TTC549 (cell line): Measurements from ENCODE around the gene INSM1.
"Not testable (repeated sequence)": the region's sequence is repeated elsewhere in the genome, so short reads cannot be mapped to it uniquely, and the experiment has no call there.

ENCODE experiments used
- FAIRE-seq: peaks from 2 replicates; lab custom pipeline; 2012; peaks lifted over from hg19 to GRCh38; lab: Jason Lieb, UNC

INSM1 gene

GRCh38 chr20:20367575-20368417 is at the start of gene INSM1:
Gene INSM1 (plus strand): TSS chr20:20368104. CDS start chr20:20368268, 164 bp downstream.
- no peak for FAIRE-seq

GRCh38 chr20:20318365-20319161 is 49.3 kb upstream of the INSM1 start:
- no peak for FAIRE-seq

- no peak for FAIRE-seq
Observed at GRCh38 chr20:20321134-20321533, 46.8 kb upstream of the INSM1 start.

GRCh38 chr20:20321917-20322316 is 46.0 kb upstream of the INSM1 start:
- no peak for FAIRE-seq

GRCh38 chr20:20322912-20323311 is 45.0 kb upstream of the INSM1 start:
- FAIRE-seq, result no peak

GRCh38 chr20:20327746-20328145 is 40.2 kb upstream of the INSM1 start:
- no peak for FAIRE-seq

- no peak for FAIRE-seq
Observed at GRCh38 chr20:20329564-20329963, 38.3 kb upstream of the INSM1 start.

GRCh38 chr20:20331156-20331555 is 36.7 kb upstream of the INSM1 start:
- FAIRE-seq, result no peak

GRCh38 chr20:20331817-20332216 is 36.1 kb upstream of the INSM1 start:
- no peak for FAIRE-seq

GRCh38 chr20:20333866-20334265 is 34.0 kb upstream of the INSM1 start:
- no peak for FAIRE-seq

GRCh38 chr20:20334489-20334888 is 33.4 kb upstream of the INSM1 start:
- no peak for FAIRE-seq

- FAIRE-seq, result no peak
Observed at GRCh38 chr20:20338133-20338730, 29.7 kb upstream of the INSM1 start.

GRCh38 chr20:20340443-20340842 is 27.5 kb upstream of the INSM1 start:
- no peak for FAIRE-seq

GRCh38 chr20:20341371-20341770 is 26.5 kb upstream of the INSM1 start:
- no peak for FAIRE-seq

- no peak for FAIRE-seq
Observed at GRCh38 chr20:20342066-20342465, 25.8 kb upstream of the INSM1 start.

- no peak for FAIRE-seq
Observed at GRCh38 chr20:20343932-20344331, 24.0 kb upstream of the INSM1 start.

GRCh38 chr20:20344476-20344875 is 23.4 kb upstream of the INSM1 start:
- no peak for FAIRE-seq

- FAIRE-seq, result no peak
Observed at GRCh38 chr20:20353576-20353975, 14.3 kb upstream of the INSM1 start.

GRCh38 chr20:20355503-20355902 is 12.4 kb upstream of the INSM1 start:
- not testable (repeated sequence) for FAIRE-seq

- FAIRE-seq, result no peak
Observed at GRCh38 chr20:20358801-20359200, 9.1 kb upstream of the INSM1 start.

- no peak for FAIRE-seq
Observed at GRCh38 chr20:20359628-20360027, 8.3 kb upstream of the INSM1 start.

- peak; percentile 26 for FAIRE-seq
Observed at GRCh38 chr20:20360464-20360863, 7.4 kb upstream of the INSM1 start.
